SU-DHL-6 (cell line): ENCODE data around the gene MINDY1.

Experiments used
- CTCF ChIP-seq: fragments of 200-600 bp; sonication (generic); IDR thresholded peaks from one replicate; pipeline ENCODE4 v1.5.1; 2017; ENCODE audit warnings: antibody characterized with exemption, mild to moderate bottlenecking, low read length, moderate library complexity; ENCODE audit not compliant: insufficient read depth, poor library complexity, severe bottlenecking
- EZH2phosphoT487 ChIP-seq: fragments of 200-600 bp; sonication (generic), shearing (Covaris generic); conservative IDR thresholded peaks from 2 replicates; pipeline ENCODE4 v1.6.1; 2018; ENCODE audit warnings: mild to moderate bottlenecking, antibody characterized with exemption, low read length, moderate library complexity, mixed read lengths

DNA sequence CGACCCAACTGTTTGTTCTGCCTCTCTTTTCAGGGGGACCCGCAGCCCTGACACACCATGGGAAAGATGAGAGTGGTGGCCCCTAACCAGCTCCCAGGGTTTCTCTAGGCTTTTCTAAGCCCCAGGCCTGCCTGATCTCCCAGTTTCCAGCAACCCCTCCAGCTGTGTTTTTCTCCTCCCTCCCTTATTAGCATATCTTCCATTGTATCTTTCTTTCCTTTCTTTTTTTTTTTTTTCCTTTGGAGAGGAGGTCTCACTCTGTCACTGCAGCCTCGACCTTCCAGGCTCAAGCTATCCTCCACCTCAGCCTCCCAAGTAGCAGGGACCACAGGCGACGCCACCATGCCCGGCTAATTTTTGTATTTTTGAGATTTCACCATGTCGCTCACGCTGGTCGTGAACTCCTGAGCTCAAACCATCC, 30.3 kb downstream of the MINDY1 start:
- TF ChIP-seq CTCF = no peak
- TF ChIP-seq EZH2phosphoT487 = no peak
